Gastrocnemius medialis (tissue), 4 donors: ENCODE results near the gene GALNTL6.

Experiments
- CTCF ChIP-seq, 5 experiments: fragments of 450-650 bp in 3 of 5; fragments of 200-600 bp in 2 of 5; sonication (generic) in 2 of 5; IDR thresholded peaks in 4 of 5; conservative IDR thresholded peaks in 1 of 5; 1 replicate in 4 of 5; 2 replicates in 1 of 5; pipeline ENCODE4 v1.5.1; 2016 to 2019; ENCODE audit warnings: antibody characterized with exemption in 5 of 5, mild to moderate bottlenecking in 3 of 5, moderate library complexity in 3 of 5
- POLR2A ChIP-seq, 2 donors: fragments of 450-650 bp; IDR thresholded peaks; one replicate each; pipeline ENCODE4 v1.6.1; 2017; ENCODE audit warnings: antibody characterized with exemption in 2 of 2, mild to moderate bottlenecking in 2 of 2, moderate library complexity in 2 of 2

GRCh38 chr4:172778583-172778982 is 965.4 kb downstream of the GALNTL6 start:
- TF ChIP-seq CTCF (IDR thresholded peaks at IDR 0.05 in 4 of 5, conservative IDR thresholded peaks at IDR 0.05 in 1 of 5), result no peak
- TF ChIP-seq POLR2A (IDR thresholded peaks at IDR 0.05), result no peak
